Lung (tissue), 12 donors: ENCODE measurements around the gene OBSCN. TPM values are rescaled to one million over a fixed set of nuclear protein-coding genes. Genes with fewer than 3 reads are reported as not detected.

Experiments used
- ATAC-seq: fragments of 200-7000 bp; cut with Tn5 transposase; one replicate; pipeline ENCODE4 v1.9.1; 2020; ENCODE audit warnings: moderate number of reproducible peaks; ENCODE audit not compliant: insufficient read depth, low FRiP score
- DNase-seq, 3 donors: peaks; one replicate each; pipeline ENCODE4 v3.0.0-alpha.2; 2013 to 2017
- H3K27ac ChIP-seq, 2 donors: one replicate each; pipeline ENCODE4 v1.5.1; 2013; ENCODE audit warnings: mild to moderate bottlenecking in 2 of 2, moderate library complexity in 2 of 2, control low read depth in 1 of 2, inconsistent platforms in 1 of 2, low read depth in 1 of 2, low read length in 1 of 2
- H3K27me3 ChIP-seq, 3 donors: one replicate each; pipeline ENCODE4 v1.5.1; 2013; ENCODE audit warnings: low read length in 2 of 3; ENCODE audit not compliant: control insufficient read depth in 3 of 3, insufficient read depth in 3 of 3
- H3K36me3 ChIP-seq, 4 donors: one replicate each; pipeline ENCODE4 v1.5.1; 2013; ENCODE audit warnings: low read length in 4 of 4, mild to moderate bottlenecking in 1 of 4, moderate library complexity in 1 of 4; ENCODE audit not compliant: control insufficient read depth in 4 of 4, insufficient read depth in 4 of 4
- H3K4me1 ChIP-seq, 5 donors: one replicate each; pipeline ENCODE4 v1.5.1; 2013; ENCODE audit warnings: low read length in 5 of 5, mild to moderate bottlenecking in 2 of 5, moderate library complexity in 1 of 5; ENCODE audit not compliant: control insufficient read depth in 5 of 5, insufficient read depth in 5 of 5
- H3K4me3 ChIP-seq: one replicate; pipeline ENCODE4 v1.5.1; 2013; ENCODE audit warnings: mild to moderate bottlenecking, control low read depth, moderate library complexity
- H3K9ac ChIP-seq, 2 donors: one replicate each; pipeline ENCODE4 v1.5.1; 2013; ENCODE audit warnings: low read length in 2 of 2, control low read depth in 1 of 2; ENCODE audit not compliant: insufficient read depth in 1 of 2
- H3K9me3 ChIP-seq, 4 donors: one replicate each; pipeline ENCODE4 v1.5.1; 2013; ENCODE audit warnings: low read length in 3 of 4, mild to moderate bottlenecking in 1 of 4, moderate library complexity in 1 of 4; ENCODE audit not compliant: control insufficient read depth in 4 of 4, insufficient read depth in 3 of 4
- CTCF ChIP-seq: IDR thresholded peaks from 2 replicates; pipeline ENCODE4 v1.5.1; 2012; ENCODE audit warnings: mild to moderate bottlenecking; ENCODE audit errors: control extremely low read depth, extremely low read depth
- WGBS, 2 donors: extraction: QIAGEN DNeasy Blood & Tissue Kit; methylation state at CpG; one replicate each; pipeline ENCODE4 v1.1.7; 2013; 5-methylcytosine and 5-hydroxymethylcytosine counted together
- polyA plus RNA-seq, 2 donors: library from polyadenylated mRNA; stranded (reverse); fragments of 200-250 nt; gene quantifications; one replicate each; pipeline ENCODE4 v1.2.1, GENCODE V29; 2013
- total RNA-seq, 2 donors: library from RNA; depleted of rRNA in 1 of 2; stranded (reverse); fragments of >200 nt in 1 of 2; gene quantifications; one replicate each; pipeline ENCODE4 v1.2.1, GENCODE V29; 2014 to 2021
- donor health status: control.
- donor health status: control.
- donor health status: Bipolar disorder and iron deficiency.
- donor health status: healthy.
- donor health status: DM: yes; HTN: yes; CAD: no.

OBSCN gene
- total and polyA plus RNA-seq, 4 donors, result 5.1 to 47.3 (median 25.4) TPM

- WGBS, 2 donors, result 1% methylated on average over 20 to 21 of the region's 21 CpGs
- peak overlapping the region; percentile 94 for H3K4me3 ChIP-seq
- no peak for DNase-seq
- no peaks in the 10 kb centered on the region for H3K27me3 ChIP-seq
- peaks cover 0 to 11% (median 4%) of the 10 kb centered on the region in 4 donors for H3K36me3 ChIP-seq
- peak; percentile 3 for ATAC-seq
- TF ChIP-seq CTCF, result no peak
- H3K9ac ChIP-seq, result no peak overlapping the region
- H3K4me1 ChIP-seq, result peaks cover 0 to 25% (median 11%) of the 10 kb centered on the region in 5 donors
- no peaks in the 10 kb centered on the region for H3K9me3 ChIP-seq
- peak overlapping the region; percentile 89 to 93 for H3K27ac ChIP-seq
Measured at GRCh38 chr1:228405979-228406228, 198.1 kb downstream of the OBSCN start.

DNA sequence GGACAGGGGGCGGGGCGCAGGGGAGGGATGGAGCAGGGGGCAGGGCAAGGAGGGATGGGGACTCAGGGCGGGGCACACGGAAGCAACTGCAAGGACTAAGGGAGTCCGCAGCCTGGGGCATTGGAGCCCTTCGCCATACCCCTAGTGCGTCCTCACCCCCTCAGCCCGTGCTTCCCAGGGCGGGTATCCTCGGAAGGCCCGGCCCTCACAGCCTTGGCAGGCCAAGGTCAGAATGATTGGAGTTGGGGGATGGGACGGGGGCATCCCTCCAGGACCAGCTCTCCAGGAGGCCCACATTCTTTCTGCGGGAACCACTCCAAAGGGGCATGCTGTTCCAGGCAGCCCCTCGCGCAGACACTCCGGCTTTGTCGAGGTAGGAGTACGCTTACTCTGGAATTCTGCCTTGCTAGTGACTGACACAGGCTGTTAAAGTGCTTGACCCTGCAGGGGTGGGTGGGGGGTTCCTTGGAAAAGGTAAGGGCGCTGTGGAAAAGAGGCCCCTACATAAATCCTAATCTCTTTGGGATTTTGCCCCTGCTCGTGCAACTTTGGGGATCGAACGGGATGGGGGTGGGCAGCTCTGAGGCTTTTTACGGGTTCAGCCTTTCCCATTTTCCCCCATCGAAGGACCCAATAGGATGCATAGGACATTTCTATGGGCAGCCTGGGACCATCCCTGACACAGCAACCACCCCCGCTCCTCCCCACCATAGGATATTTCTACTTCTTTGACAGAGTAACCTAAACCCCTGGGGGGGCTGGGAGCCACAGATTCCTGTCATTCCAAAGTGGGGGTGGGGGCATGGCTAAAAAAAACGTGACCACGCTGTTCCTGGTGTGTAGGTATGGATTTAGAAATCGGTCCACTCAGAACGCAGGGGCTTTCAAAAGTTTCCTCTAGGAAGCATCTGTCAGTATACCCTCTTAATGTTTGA is 199.5 kb downstream of the OBSCN start:
- 21 to 31% methylated on average over 25 to 29 of the region's 29 CpGs for WGBS, 2 donors

DNA sequence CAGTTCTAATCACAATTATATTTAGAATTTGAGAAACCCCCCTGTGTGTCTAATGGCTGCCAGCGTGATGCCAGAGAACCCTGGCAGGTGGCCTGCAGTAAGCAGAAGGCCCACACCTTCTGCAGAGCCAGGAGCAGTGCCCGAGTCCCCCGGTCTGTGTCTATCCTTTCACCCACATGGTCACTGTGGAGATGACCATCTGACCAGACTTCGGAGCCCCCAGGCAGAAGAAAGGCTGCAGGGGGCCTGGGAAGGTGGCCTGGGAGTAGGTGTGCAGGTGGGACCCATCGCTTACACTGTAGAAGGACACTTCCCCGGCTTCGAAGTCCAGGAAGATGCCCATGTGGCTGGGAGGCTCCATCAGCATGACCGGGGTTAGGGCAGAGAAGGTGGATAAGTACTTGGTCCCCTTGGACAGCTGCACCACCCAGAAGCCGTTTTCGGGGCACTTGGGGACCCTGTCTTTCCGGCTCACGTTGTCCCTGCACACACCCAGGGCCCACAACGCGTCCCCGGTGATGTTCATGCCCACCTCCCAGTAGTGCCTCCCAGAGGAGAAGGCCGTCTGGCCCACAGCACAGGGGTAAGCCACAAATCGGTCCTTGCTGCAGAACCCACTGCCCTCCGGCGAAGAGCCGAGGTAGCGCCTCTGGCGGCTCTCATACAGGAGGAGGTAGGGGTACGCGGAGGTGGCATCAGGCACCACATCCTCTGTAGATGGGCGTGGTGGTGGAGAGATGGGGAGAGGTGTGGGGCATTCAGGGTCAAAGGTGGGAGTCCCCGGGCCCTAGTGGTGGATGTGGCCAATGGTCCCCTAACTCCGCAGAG is 200.4 kb downstream of the OBSCN start:
- Histone ChIP-seq H3K36me3 (peaks cover 0 to 6% (median 2%) of the 10 kb centered on the region in 4 donors), H3K9me3 (no peaks in the 10 kb centered on the region), H3K9ac (no peak overlapping the region), H3K4me3 (no peak overlapping the region), H3K4me1 (peaks cover 0 to 25% (median 11%) of the 10 kb centered on the region in 5 donors), H3K27me3 (no peaks in the 10 kb centered on the region), H3K27ac (no peak overlapping the region)
- DNase-seq (no peak), ATAC-seq (no peak)
- TF ChIP-seq CTCF, result no peak
- 95 to 97% methylated on average over 27 of the region's 27 CpGs for WGBS, 2 donors

More for the DNA sequence above, 199.5 kb downstream of the OBSCN start:
- no peak for DNase-seq
- Histone ChIP-seq H3K27ac (peak overlapping the region; percentile 3 to 79), H3K27me3 (no peaks in the 10 kb centered on the region), H3K36me3 (peaks cover 0 to 6% (median 2%) of the 10 kb centered on the region in 4 donors), H3K9ac (peak overlapping the region in 1 of 2 donors; percentile 52), H3K9me3 (no peaks in the 10 kb centered on the region), H3K4me1 (peaks cover 0 to 25% (median 11%) of the 10 kb centered on the region in 5 donors), H3K4me3 (peak overlapping the region; percentile 69)
- TF ChIP-seq CTCF, result no peak
- ATAC-seq, result peak; percentile 1
